Stimulated activated naive CD4-positive, alpha-beta T cell (primary cell): ENCODE results near the gene PAPPA.

Experiments
- DNase-seq, 6 experiments: peaks; one replicate each; lab custom pipeline; 2025; lab: John Stamatoyannopoulos, UW

PAPPA gene

GRCh38 chr9:116151966-116152381 is 1.6 kb upstream of the PAPPA start:
- DNase-seq = no peak

- no peak for DNase-seq
These were observed 1.2 kb upstream of the PAPPA start for GRCh38 chr9:116152390-116152789.

GRCh38 chr9:116152941-116153764 is 438 bp upstream of the PAPPA start:
- no peak for DNase-seq

GRCh38 chr9:116154334-116154975 is 864 bp downstream of the PAPPA start:
- DNase-seq = no peak

GRCh38 chr9:116154976-116155697 is 1.5 kb downstream of the PAPPA start:
- DNase-seq = no peak

- no peak for DNase-seq
These were observed 2.1 kb downstream of the PAPPA start for GRCh38 chr9:116155698-116156039.

- no peak for DNase-seq
These were observed 3.2 kb downstream of the PAPPA start for GRCh38 chr9:116156621-116157314.

- DNase-seq = no peak
These were observed 4.0 kb downstream of the PAPPA start for GRCh38 chr9:116157436-116158138.

- DNase-seq = no peak
These were observed 7.3 kb downstream of the PAPPA start for GRCh38 chr9:116160676-116161571.

- DNase-seq = no peak
These were observed 8.7 kb downstream of the PAPPA start for GRCh38 chr9:116162241-116162781.

- no peak for DNase-seq
These were observed 9.9 kb downstream of the PAPPA start for GRCh38 chr9:116163293-116164055.

GRCh38 chr9:116165912-116166311 is 12.3 kb downstream of the PAPPA start:
- no peak for DNase-seq

GRCh38 chr9:116166713-116167112 is 13.1 kb downstream of the PAPPA start:
- DNase-seq = no peak

GRCh38 chr9:116168231-116168630 is 14.6 kb downstream of the PAPPA start:
- DNase-seq = no peak

GRCh38 chr9:116172216-116172615 is 18.6 kb downstream of the PAPPA start:
- no peak for DNase-seq

- no peak for DNase-seq
These were observed 20.8 kb downstream of the PAPPA start for GRCh38 chr9:116174347-116174746.

GRCh38 chr9:116175614-116176013 is 22.0 kb downstream of the PAPPA start:
- no peak for DNase-seq

- no peak for DNase-seq
These were observed 25.1 kb downstream of the PAPPA start for GRCh38 chr9:116178481-116179211.

- DNase-seq = no peak
These were observed 26.0 kb downstream of the PAPPA start for GRCh38 chr9:116179568-116179967.
